ENCODE data around the gene CASTOR1.

The CASTOR1 gene

DNA sequence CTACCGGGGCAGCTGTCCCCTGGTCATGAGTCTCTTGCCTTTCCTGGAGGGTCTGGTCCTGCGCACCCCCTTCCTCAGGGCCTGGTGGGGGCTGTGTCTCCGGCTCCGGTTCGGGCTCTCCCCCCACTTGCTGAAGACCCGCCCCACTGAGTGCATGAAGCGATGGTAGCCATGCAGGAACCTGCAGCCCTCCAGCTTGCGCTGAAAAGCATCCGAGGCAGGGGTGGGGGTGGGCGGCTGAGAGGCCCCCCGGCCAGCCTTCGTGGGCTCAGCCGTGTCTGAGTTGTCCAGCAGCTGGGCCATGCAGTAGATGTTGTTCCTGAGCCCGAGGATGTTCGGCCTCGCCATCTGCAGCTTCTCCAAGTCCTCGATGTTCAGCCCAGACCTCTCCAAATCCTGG lies 25.4 kb downstream of the CASTOR1 start:
- DNase-seq (ENCODE audit: low read depth): no peak
- TF ChIP-seq, protein P1, sequence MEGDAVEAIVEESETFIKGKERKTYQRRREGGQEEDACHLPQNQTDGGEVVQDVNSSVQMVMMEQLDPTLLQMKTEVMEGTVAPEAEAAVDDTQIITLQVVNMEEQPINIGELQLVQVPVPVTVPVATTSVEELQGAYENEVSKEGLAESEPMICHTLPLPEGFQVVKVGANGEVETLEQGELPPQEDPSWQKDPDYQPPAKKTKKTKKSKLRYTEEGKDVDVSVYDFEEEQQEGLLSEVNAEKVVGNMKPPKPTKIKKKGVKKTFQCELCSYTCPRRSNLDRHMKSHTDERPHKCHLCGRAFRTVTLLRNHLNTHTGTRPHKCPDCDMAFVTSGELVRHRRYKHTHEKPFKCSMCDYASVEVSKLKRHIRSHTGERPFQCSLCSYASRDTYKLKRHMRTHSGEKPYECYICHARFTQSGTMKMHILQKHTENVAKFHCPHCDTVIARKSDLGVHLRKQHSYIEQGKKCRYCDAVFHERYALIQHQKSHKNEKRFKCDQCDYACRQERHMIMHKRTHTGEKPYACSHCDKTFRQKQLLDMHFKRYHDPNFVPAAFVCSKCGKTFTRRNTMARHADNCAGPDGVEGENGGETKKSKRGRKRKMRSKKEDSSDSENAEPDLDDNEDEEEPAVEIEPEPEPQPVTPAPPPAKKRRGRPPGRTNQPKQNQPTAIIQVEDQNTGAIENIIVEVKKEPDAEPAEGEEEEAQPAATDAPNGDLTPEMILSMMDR (conservative IDR thresholded peaks at IDR 0.05; ENCODE audit: low read depth, low read length): no peak
- no peak overlapping the region for H3K4me3 ChIP-seq (ENCODE audit: low read length)

DNA sequence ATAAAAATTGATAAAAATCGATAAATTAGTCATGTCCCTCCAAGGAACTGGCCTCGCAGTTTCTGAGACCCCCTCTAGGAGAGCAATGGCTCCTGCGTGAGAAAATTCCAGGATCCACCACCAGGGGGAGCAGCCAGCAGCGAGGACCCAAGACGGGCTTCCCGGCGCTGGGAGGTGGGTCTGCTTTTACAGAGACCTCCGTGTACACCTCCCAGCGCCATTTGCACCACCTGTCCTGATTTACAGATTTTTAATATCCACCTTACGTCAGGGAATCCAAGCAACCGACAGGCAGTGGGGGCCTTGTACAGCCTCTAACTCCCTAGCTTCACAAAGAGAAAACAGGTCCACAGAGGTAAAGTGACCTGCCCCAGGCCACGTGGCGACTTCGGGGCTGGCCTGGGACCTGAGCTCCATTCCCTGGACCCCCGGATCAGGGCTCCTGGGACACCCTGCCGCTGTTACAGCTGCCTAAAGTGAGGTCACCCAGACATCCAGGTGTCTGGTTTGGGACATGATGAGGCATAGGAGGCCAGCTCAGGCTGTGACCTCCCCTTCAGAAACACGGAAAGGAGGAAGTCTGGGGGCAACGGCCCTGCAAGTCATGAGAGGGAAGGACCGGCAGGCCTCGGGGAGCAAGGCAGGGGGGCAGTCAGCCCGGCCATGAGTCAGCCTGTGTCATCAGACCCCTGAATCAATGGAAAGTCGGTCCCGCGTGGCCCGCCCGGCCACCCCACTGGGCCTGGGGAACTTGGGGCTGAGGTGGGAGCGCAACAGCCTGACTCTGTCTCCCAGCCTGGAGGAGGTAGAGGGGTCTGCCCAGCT lies 26.2 kb downstream of the CASTOR1 start:
- TF ChIP-seq, protein P1 (conservative IDR thresholded peaks at IDR 0.05; ENCODE audit: low read depth, low read length): peak; percentile 90
- no peak for DNase-seq (ENCODE audit: low read depth)
- no peak overlapping the region for H3K4me3 ChIP-seq (ENCODE audit: low read length)

DNA sequence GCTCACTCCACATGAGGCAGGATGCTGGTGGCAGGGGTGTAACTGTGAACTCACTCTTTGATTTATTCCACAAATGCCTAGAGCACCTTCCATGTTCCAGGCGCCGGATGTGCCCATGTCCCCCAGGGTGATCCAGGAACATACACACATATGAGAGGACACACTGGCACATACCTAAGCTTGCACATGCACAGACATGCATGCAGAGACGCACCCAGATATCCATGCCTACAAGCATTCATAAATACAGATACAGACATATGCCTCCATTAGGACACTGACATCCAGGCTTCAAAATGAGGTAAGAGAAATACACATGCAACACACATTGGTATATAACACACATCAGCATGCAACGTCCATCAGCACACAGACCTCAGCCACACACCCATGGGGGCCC lies 27.2 kb downstream of the CASTOR1 start:
- no peak overlapping the region for H3K4me3 ChIP-seq (ENCODE audit: low read length)
- TF ChIP-seq, protein P1 (conservative IDR thresholded peaks at IDR 0.05; ENCODE audit: low read depth, low read length): no peak
- no peak for DNase-seq (ENCODE audit: low read depth)

GRCh38 chr22:30261134-30261533 lies 28.2 kb downstream of the CASTOR1 start:
- DNase-seq (ENCODE audit: low read depth): no peak

GRCh38 chr22:30260682-30261081 lies 28.6 kb downstream of the CASTOR1 start:
- TF ChIP-seq, protein P1 (conservative IDR thresholded peaks at IDR 0.05; ENCODE audit: low read depth, low read length): no peak
- no peak overlapping the region for H3K4me3 ChIP-seq (ENCODE audit: low read length)
- no peak for DNase-seq (ENCODE audit: low read depth)

More at GRCh38 chr22:30261134-30261533, 28.2 kb downstream of the CASTOR1 start:
- no peak overlapping the region for H3K4me3 ChIP-seq (ENCODE audit: low read length)
- TF ChIP-seq, protein P1 (conservative IDR thresholded peaks at IDR 0.05; ENCODE audit: low read depth, low read length): no peak

- TF ChIP-seq, protein P1 (conservative IDR thresholded peaks at IDR 0.05; ENCODE audit: low read depth, low read length): no peak
- DNase-seq (ENCODE audit: low read depth): no peak
- H3K4me3 ChIP-seq (ENCODE audit: low read length): no peak overlapping the region
These were observed 29.0 kb downstream of the CASTOR1 start for GRCh38 chr22:30260276-30260675.

- DNase-seq (ENCODE audit: low read depth): no peak
- TF ChIP-seq, protein P1 (conservative IDR thresholded peaks at IDR 0.05; ENCODE audit: low read depth, low read length): no peak
- H3K4me3 ChIP-seq (ENCODE audit: low read length): no peak overlapping the region
These were observed 35.0 kb downstream of the CASTOR1 start for GRCh38 chr22:30254314-30254713.
